Neural progenitor cell (in vitro differentiated cells): ENCODE results near the gene MED20. TPM values are rescaled to one million over a fixed set of nuclear protein-coding genes. Genes with fewer than 3 reads are reported as not detected.

Experiments used
- DNase-seq: peaks from one replicate; pipeline ENCODE4 v3.0.0-alpha.2; 2016; ENCODE audit warnings: low spot score
- H2AFZ ChIP-seq: fragments of 200-600 bp; sonication (generic); replicated peaks from 2 replicates; pipeline ENCODE4 v1.6.1; 2016; ENCODE audit warnings: antibody characterized with exemption
- H3F3A ChIP-seq: fragments of 200-600 bp; sonication (generic); 2 replicates; pipeline ENCODE4 v1.6.1; 2016; ENCODE audit warnings: antibody characterized with exemption, low read depth
- H3K27ac ChIP-seq: fragments of 200-600 bp; sonication (generic); 2 replicates; pipeline ENCODE4 v1.5.1; 2016; ENCODE audit warnings: mild to moderate bottlenecking
- H3K27me3 ChIP-seq: fragments of 200-600 bp; sonication (generic); 2 replicates; pipeline ENCODE4 v1.6.1; 2016; ENCODE audit warnings: mild to moderate bottlenecking, moderate library complexity
- H3K36me3 ChIP-seq: fragments of 200-600 bp; sonication (generic); 2 replicates; pipeline ENCODE4 v1.5.1; 2016
- H3K4me1 ChIP-seq: fragments of 200-600 bp; sonication (generic); 2 replicates; pipeline ENCODE4 v1.6.1; 2016; ENCODE audit warnings: mixed run types
- H3K4me2 ChIP-seq: fragments of 200-600 bp; sonication (generic); 2 replicates; pipeline ENCODE4 v1.6.1; 2016
- H3K4me3 ChIP-seq: fragments of 200-600 bp; sonication (generic); 2 replicates; pipeline ENCODE4 v1.5.1; 2016
- H3K79me2 ChIP-seq: fragments of 200-600 bp; sonication (generic); 2 replicates; pipeline ENCODE4 v1.6.1; 2016; ENCODE audit warnings: low read depth
- H3K9ac ChIP-seq: fragments of 200-600 bp; sonication (generic); 2 replicates; pipeline ENCODE4 v1.6.1; 2016
- H3K9me3 ChIP-seq: fragments of 200-600 bp; sonication (generic); 2 replicates; pipeline ENCODE4 v1.5.1; 2016; ENCODE audit warnings: low read depth
- H4K20me1 ChIP-seq: fragments of 200-600 bp; sonication (generic); 2 replicates; pipeline ENCODE4 v1.6.1; 2016; ENCODE audit warnings: low read depth
- H3K27ac Mint-ChIP-seq: 3 replicates; pipeline ENCODE4 v1.8.0; 2021; ENCODE audit warnings: mixed read lengths
- H3K27me3 Mint-ChIP-seq: 2 replicates; pipeline ENCODE4 v1.8.0; 2022; ENCODE audit warnings: low read depth, mild to moderate bottlenecking, inconsistent platforms, moderate library complexity, mixed read lengths; ENCODE audit not compliant: insufficient read depth
- H3K36me3 Mint-ChIP-seq: 3 replicates; pipeline ENCODE4 v1.8.0; 2021; ENCODE audit warnings: mixed read lengths
- H3K4me1 Mint-ChIP-seq: 3 replicates; pipeline ENCODE4 v1.8.0; 2021; ENCODE audit warnings: mixed read lengths
- H3K4me3 Mint-ChIP-seq: 3 replicates; pipeline ENCODE4 v1.8.0; 2021; ENCODE audit warnings: mild to moderate bottlenecking, moderate library complexity, mixed read lengths
- H3K9me3 Mint-ChIP-seq: 3 replicates; pipeline ENCODE4 v1.8.0; 2020; ENCODE audit warnings: mixed read lengths
- CTCF ChIP-seq: fragments of 200-600 bp; sonication (generic); IDR thresholded peaks from 2 replicates; pipeline ENCODE4 v1.5.1; 2017; ENCODE audit warnings: antibody characterized with exemption, mild to moderate bottlenecking
- EZH2 ChIP-seq: fragments of 200-600 bp; sonication (generic); IDR thresholded peaks from 2 replicates; pipeline ENCODE4 v1.6.1; 2017; ENCODE audit warnings: antibody characterized with exemption, mild to moderate bottlenecking, moderate library complexity
- EZH2phosphoT487 ChIP-seq: fragments of 200-600 bp; sonication (generic); IDR thresholded peaks from 2 replicates; pipeline ENCODE4 v1.6.1; 2017; ENCODE audit warnings: antibody characterized with exemption
- total RNA-seq: library from RNA; depleted of rRNA; stranded (reverse); fragments of >200 nt; gene quantifications from 2 replicates; pipeline ENCODE4 v1.2.3, GENCODE V29; 2015; ENCODE audit warnings: low replicate concordance

MED20 gene
- total RNA-seq, 1 donor from 2014 or later: 29.4 TPM

- Histone ChIP-seq H3K4me2 (no peak overlapping the region), H3K4me1 (peaks cover 27% of the 10 kb centered on the region), H3K4me3 (no peak overlapping the region), H4K20me1 (peaks cover 10% of the 10 kb centered on the region), H3K27ac (no peak overlapping the region), H3K9me3 (no peaks in the 10 kb centered on the region), H3K27me3 (no peaks in the 10 kb centered on the region), H3F3A (peaks cover 20% of the 10 kb centered on the region), H2AFZ (no peak overlapping the region), H3K36me3 (no peaks in the 10 kb centered on the region), H3K79me2 (no peaks in the 10 kb centered on the region), H3K9ac (no peak overlapping the region)
- no peak for TF ChIP-seq EZH2
- no peak for TF ChIP-seq CTCF
- TF ChIP-seq EZH2phosphoT487: no peak
- H3K27ac Mint-ChIP-seq: peak overlapping the region; percentile 54
- H3K27me3 Mint-ChIP-seq: peaks cover 5% of the 10 kb centered on the region
- H3K4me3 Mint-ChIP-seq: no peak overlapping the region
- H3K4me1 Mint-ChIP-seq: peaks cover 45% of the 10 kb centered on the region
- H3K9me3 Mint-ChIP-seq: no peaks in the 10 kb centered on the region
- no peak for DNase-seq
- no peaks in the 10 kb centered on the region for H3K36me3 Mint-ChIP-seq
These were observed 43.4 kb upstream of the MED20 start for GRCh38 chr6:41964201-41964887.

GRCh38 chr6:41963371-41963770 lies 42.4 kb upstream of the MED20 start:
- Mint-ChIP-seq H3K36me3 (no peaks in the 10 kb centered on the region), H3K27ac (no peak overlapping the region), H3K4me3 (no peak overlapping the region), H3K9me3 (no peaks in the 10 kb centered on the region), H3K4me1 (peaks cover 45% of the 10 kb centered on the region), H3K27me3 (peaks cover 5% of the 10 kb centered on the region)
- no peak overlapping the region for H3K27ac ChIP-seq
- no peaks in the 10 kb centered on the region for H3K36me3 ChIP-seq
- no peak overlapping the region for H3K4me2 ChIP-seq
- H2AFZ ChIP-seq: no peak overlapping the region
- no peaks in the 10 kb centered on the region for H3K79me2 ChIP-seq
- peaks cover 27% of the 10 kb centered on the region for H3K4me1 ChIP-seq
- peaks cover 10% of the 10 kb centered on the region for H4K20me1 ChIP-seq
- H3K27me3 ChIP-seq: no peaks in the 10 kb centered on the region
- no peak overlapping the region for H3K4me3 ChIP-seq
- DNase-seq: no peak
- no peaks in the 10 kb centered on the region for H3K9me3 ChIP-seq
- TF ChIP-seq CTCF (no peak), EZH2 (no peak), EZH2phosphoT487 (no peak)
- H3F3A ChIP-seq: peaks cover 20% of the 10 kb centered on the region
- H3K9ac ChIP-seq: no peak overlapping the region

GRCh38 chr6:41960028-41960427 lies 39.1 kb upstream of the MED20 start:
- Mint-ChIP-seq H3K9me3 (no peaks in the 10 kb centered on the region), H3K27me3 (peaks cover 2% of the 10 kb centered on the region), H3K27ac (no peak overlapping the region), H3K4me1 (peaks cover 15% of the 10 kb centered on the region), H3K4me3 (no peak overlapping the region), H3K36me3 (no peaks in the 10 kb centered on the region)
- DNase-seq: no peak
- no peaks in the 10 kb centered on the region for H3K27me3 ChIP-seq
- no peak overlapping the region for H3K4me3 ChIP-seq
- H3K36me3 ChIP-seq: no peaks in the 10 kb centered on the region
- peaks cover 2% of the 10 kb centered on the region for H4K20me1 ChIP-seq
- H3K9me3 ChIP-seq: no peaks in the 10 kb centered on the region
- H2AFZ ChIP-seq: no peak overlapping the region
- TF ChIP-seq EZH2phosphoT487: no peak
- no peak for TF ChIP-seq EZH2
- no peak overlapping the region for H3K27ac ChIP-seq
- H3K4me2 ChIP-seq: no peak overlapping the region
- H3K9ac ChIP-seq: no peak overlapping the region
- peaks cover 4% of the 10 kb centered on the region for H3F3A ChIP-seq
- H3K4me1 ChIP-seq: no peaks in the 10 kb centered on the region
- no peaks in the 10 kb centered on the region for H3K79me2 ChIP-seq
